Ammon's horn (tissue), 1 donor: ENCODE results near the gene ZEB1.
"Not testable (repeated sequence)": the region's sequence is repeated elsewhere in the genome, so short reads cannot be mapped to it uniquely, and the experiment has no call there.

Experiments
- DNase-seq: peaks from one replicate; pipeline ENCODE4 v3.0.0-alpha.2; 2016; ENCODE audit warnings: low spot score

The ZEB1 gene

GRCh38 chr10:31368724-31369123, 49.7 kb downstream of the ZEB1 start:
- no peak for DNase-seq

- DNase-seq: no peak
These were observed 53.4 kb downstream of the ZEB1 start for GRCh38 chr10:31372439-31372838.

GRCh38 chr10:31374146-31374696, 55.2 kb downstream of the ZEB1 start:
- DNase-seq: no peak

GRCh38 chr10:31381171-31381570, 62.2 kb downstream of the ZEB1 start:
- DNase-seq: no peak

GRCh38 chr10:31381766-31382316, 62.8 kb downstream of the ZEB1 start:
- DNase-seq: no peak

GRCh38 chr10:31383810-31384588, 65.0 kb downstream of the ZEB1 start:
- DNase-seq: no peak

- no peak for DNase-seq
These were observed 65.6 kb downstream of the ZEB1 start for GRCh38 chr10:31384589-31384949.

GRCh38 chr10:31390804-31391203, 71.8 kb downstream of the ZEB1 start:
- no peak for DNase-seq

GRCh38 chr10:31393844-31394243, 74.8 kb downstream of the ZEB1 start:
- DNase-seq: no peak

GRCh38 chr10:31395695-31396094, 76.7 kb downstream of the ZEB1 start:
- DNase-seq: no peak

GRCh38 chr10:31396376-31396775, 77.4 kb downstream of the ZEB1 start:
- DNase-seq: no peak

GRCh38 chr10:31397852-31398251, 78.8 kb downstream of the ZEB1 start:
- DNase-seq: no peak

- DNase-seq: no peak
These were observed 80.2 kb downstream of the ZEB1 start for GRCh38 chr10:31399171-31399570.

GRCh38 chr10:31399631-31400030, 80.6 kb downstream of the ZEB1 start:
- peak; percentile 46 for DNase-seq

GRCh38 chr10:31401287-31401686, 82.3 kb downstream of the ZEB1 start:
- DNase-seq: no peak

- no peak for DNase-seq
These were observed 85.6 kb downstream of the ZEB1 start for GRCh38 chr10:31404640-31405039.

GRCh38 chr10:31405829-31406228, 86.8 kb downstream of the ZEB1 start:
- not testable (repeated sequence) for DNase-seq

GRCh38 chr10:31412397-31412796, 93.4 kb downstream of the ZEB1 start:
- not testable (repeated sequence) for DNase-seq

- no peak for DNase-seq
These were observed 94.3 kb downstream of the ZEB1 start for GRCh38 chr10:31413325-31413724.

- DNase-seq: no peak
These were observed 99.5 kb downstream of the ZEB1 start for GRCh38 chr10:31418481-31418880.

- peak; percentile 29 for DNase-seq
These were observed 100.5 kb downstream of the ZEB1 start for GRCh38 chr10:31419394-31420063.

- DNase-seq: no peak
These were observed 102.3 kb downstream of the ZEB1 start for GRCh38 chr10:31421322-31421721.

- no peak for DNase-seq
These were observed 103.6 kb downstream of the ZEB1 start for GRCh38 chr10:31422634-31423033.
